ENCODE measurements around the gene UGT1A5. TPM values are rescaled to one million over a fixed set of nuclear protein-coding genes. Genes with fewer than 3 reads are reported as not detected.

UGT1A5 gene
- total RNA-seq = not detected
- polyA plus RNA-seq = not detected
- long read RNA-seq, donor 1 = 0 reads
- long read RNA-seq, donor 2 = 0 reads
- long read RNA-seq, donor 3 = 0 reads

- H3K27me3 ChIP-seq = peaks cover 0 to 30% (median 18%) of the 10 kb centered on the region in 7 donors
- WGBS, 2 donors = 80 to 81% methylated on average over 14 of the region's 14 CpGs
- intact Hi-C loops (cut with DNase I) = no loop called here
- H3K36me3 ChIP-seq = no peaks in the 10 kb centered on the region
- H3K4me3 ChIP-seq = no peak within 1 kb of the TSS
- no peaks in the 10 kb centered on the region for H3K9me3 ChIP-seq
- no peak for TF ChIP-seq CTCF (IDR thresholded peaks at IDR 0.05)
- no peak for ATAC-seq
- no peaks in the 10 kb centered on the region for H3K4me1 ChIP-seq
- H3K27ac ChIP-seq = no peak within 1 kb of the TSS
- no peak for DNase-seq
Observed at GRCh38 chr2:233712611-233713261, at the start of gene UGT1A5. TSS of gene UGT1A5 (plus strand) at chr2:233712907. CDS start at chr2:233712992, 85 bp downstream.

- no peak overlapping the region for H3K27ac ChIP-seq
- H3K4me3 ChIP-seq = no peak overlapping the region
- intact Hi-C loops (cut with DNase I) = no loop called here
- ATAC-seq (no peak), DNase-seq (no peak)
- no peaks in the 10 kb centered on the region for H3K4me1 ChIP-seq
- H3K9me3 ChIP-seq = peaks cover 0 to 10% (median 0%) of the 10 kb centered on the region in 11 donors
- no peak for TF ChIP-seq CTCF (IDR thresholded peaks at IDR 0.05)
- H3K27me3 ChIP-seq = peaks cover 0 to 11% (median 0%) of the 10 kb centered on the region in 7 donors
- no peaks in the 10 kb centered on the region for H3K36me3 ChIP-seq
- WGBS, 2 donors = 17 to 33% methylated on average over 1 of the region's 1 CpG
Observed at GRCh38 chr2:233663911-233664310, 48.8 kb upstream of the UGT1A5 start.

GRCh38 chr2:233668605-233669260 is 44.0 kb upstream of the UGT1A5 start:
- H3K36me3 ChIP-seq = no peaks in the 10 kb centered on the region
- intact Hi-C loops (cut with DNase I) = no loop called here
- no peak for TF ChIP-seq CTCF (IDR thresholded peaks at IDR 0.05)
- no peak overlapping the region for H3K27ac ChIP-seq
- no peak overlapping the region for H3K4me3 ChIP-seq
- WGBS, 2 donors = 92 to 95% methylated on average over 4 of the region's 4 CpGs
- ATAC-seq = no peak
- no peaks in the 10 kb centered on the region for H3K4me1 ChIP-seq
- H3K27me3 ChIP-seq = peaks cover 0 to 10% (median 0%) of the 10 kb centered on the region in 7 donors
- peaks cover 0 to 10% (median 0%) of the 10 kb centered on the region in 11 donors for H3K9me3 ChIP-seq
- no peak for DNase-seq

- Histone ChIP-seq H3K9me3 (no peaks in the 10 kb centered on the region), H3K27ac (no peak within 1 kb of the TSS), H3K4me1 (no peaks in the 10 kb centered on the region), H3K36me3 (no peaks in the 10 kb centered on the region), H3K27me3 (peaks cover 0 to 12% (median 0%) of the 10 kb centered on the region in 7 donors), H3K4me3 (no peak within 1 kb of the TSS)
- intact Hi-C loops (cut with DNase I) = no loop called here
- 80 to 81% methylated on average over 5 of the region's 5 CpGs for WGBS, 2 donors
- no peak for DNase-seq
- ATAC-seq = no peak
- no peak for TF ChIP-seq CTCF (IDR thresholded peaks at IDR 0.05)
Observed at GRCh38 chr2:233671290-233672161, 41.2 kb upstream of the UGT1A5 start, which contains the start of gene UGT1A9. TSS of gene UGT1A9 (plus strand) at chr2:233671898. CDS start at chr2:233671935, 37 bp downstream.
